Suprapubic skin (tissue), 4 donors: ENCODE results near the gene PFKFB4.
"Not testable (repeated sequence)": the region's sequence is repeated elsewhere in the genome, so short reads cannot be mapped to it uniquely, and the experiment has no call there.

ENCODE experiments used
- EP300 ChIP-seq: sonication (generic); formaldehyde crosslinking; IDR thresholded peaks from one replicate; pipeline ENCODE4 v1.6.1; 2017; ENCODE audit warnings: antibody characterized with exemption
- POLR2A ChIP-seq, 2 donors: fragments of 450-650 bp; IDR thresholded peaks; one replicate each; pipeline ENCODE4 v1.6.1; 2017; ENCODE audit warnings: antibody characterized with exemption in 2 of 2, mild to moderate bottlenecking in 2 of 2, moderate library complexity in 2 of 2
- POLR2AphosphoS5 ChIP-seq, 3 donors: sonication (generic); formaldehyde crosslinking; IDR thresholded peaks; one replicate each; pipeline ENCODE4 v1.6.1; 2017; ENCODE audit warnings: antibody characterized with exemption in 3 of 3
- TF ChIP-seq, protein P1 (sequence below), 2 donors: fragments of 200-600 bp in 1 of 2; fragments of 450-650 bp in 1 of 2; sonication (generic) in 1 of 2; IDR thresholded peaks; one replicate each; pipeline ENCODE4 v1.5.1; 2016 to 2019; ENCODE audit warnings: antibody characterized with exemption in 2 of 2, mild to moderate bottlenecking in 1 of 2, moderate library complexity in 1 of 2

DNA sequence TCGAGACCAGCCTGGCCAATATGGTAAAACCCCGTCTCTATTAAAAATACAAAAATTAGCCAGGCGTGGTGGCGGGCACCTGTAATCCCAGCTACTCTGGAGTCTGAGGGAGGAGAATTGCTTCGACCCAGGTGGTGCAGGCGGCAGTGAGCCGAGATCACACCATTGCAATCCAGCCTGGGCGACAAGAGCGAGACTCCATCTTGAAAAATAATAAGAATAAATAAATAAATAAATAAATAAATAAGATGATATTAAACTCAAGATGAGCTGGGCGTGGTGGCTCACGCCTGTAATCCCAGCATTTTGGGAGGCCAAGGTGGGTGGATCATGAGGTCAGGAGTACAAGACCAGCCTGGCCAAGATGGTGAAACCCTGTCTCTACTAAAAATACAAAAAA lies 75.7 kb downstream of the PFKFB4 start:
- TF ChIP-seq, protein P1, sequence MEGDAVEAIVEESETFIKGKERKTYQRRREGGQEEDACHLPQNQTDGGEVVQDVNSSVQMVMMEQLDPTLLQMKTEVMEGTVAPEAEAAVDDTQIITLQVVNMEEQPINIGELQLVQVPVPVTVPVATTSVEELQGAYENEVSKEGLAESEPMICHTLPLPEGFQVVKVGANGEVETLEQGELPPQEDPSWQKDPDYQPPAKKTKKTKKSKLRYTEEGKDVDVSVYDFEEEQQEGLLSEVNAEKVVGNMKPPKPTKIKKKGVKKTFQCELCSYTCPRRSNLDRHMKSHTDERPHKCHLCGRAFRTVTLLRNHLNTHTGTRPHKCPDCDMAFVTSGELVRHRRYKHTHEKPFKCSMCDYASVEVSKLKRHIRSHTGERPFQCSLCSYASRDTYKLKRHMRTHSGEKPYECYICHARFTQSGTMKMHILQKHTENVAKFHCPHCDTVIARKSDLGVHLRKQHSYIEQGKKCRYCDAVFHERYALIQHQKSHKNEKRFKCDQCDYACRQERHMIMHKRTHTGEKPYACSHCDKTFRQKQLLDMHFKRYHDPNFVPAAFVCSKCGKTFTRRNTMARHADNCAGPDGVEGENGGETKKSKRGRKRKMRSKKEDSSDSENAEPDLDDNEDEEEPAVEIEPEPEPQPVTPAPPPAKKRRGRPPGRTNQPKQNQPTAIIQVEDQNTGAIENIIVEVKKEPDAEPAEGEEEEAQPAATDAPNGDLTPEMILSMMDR (IDR thresholded peaks at IDR 0.05), result not testable (repeated sequence)
- TF ChIP-seq EP300; POLR2A (IDR thresholded peaks at IDR 0.05); POLR2AphosphoS5 (IDR thresholded peaks at IDR 0.05): not testable (repeated sequence)
